GM18519 (cell line): Measurements from ENCODE around the gene LIPK.

Experiments
- ATAC-seq: cut with Tn5 transposase; IDR thresholded peaks from one replicate; pipeline ENCODE4 v1.9.1; 2021; ENCODE audit warnings: mild to moderate bottlenecking, moderate library complexity; ENCODE audit not compliant: unreplicated experiment, low FRiP score

LIPK gene

GRCh38 chr10:88781206-88781605 is 75.2 kb downstream of the LIPK start:
- no peak for ATAC-seq

- ATAC-seq = no peak
Observed at GRCh38 chr10:88782222-88782621, 76.2 kb downstream of the LIPK start.

GRCh38 chr10:88783724-88784123 is 77.7 kb downstream of the LIPK start:
- ATAC-seq = no peak

- no peak for ATAC-seq
Observed at GRCh38 chr10:88786032-88786770, 80.2 kb downstream of the LIPK start.

GRCh38 chr10:88787463-88787862 is 81.4 kb downstream of the LIPK start:
- no peak for ATAC-seq

- ATAC-seq = no peak
Observed at GRCh38 chr10:88788924-88789323, 82.9 kb downstream of the LIPK start.

GRCh38 chr10:88791924-88792323 is 85.9 kb downstream of the LIPK start:
- ATAC-seq = no peak

- ATAC-seq = no peak
Observed at GRCh38 chr10:88792661-88793060, 86.6 kb downstream of the LIPK start.

- no peak for ATAC-seq
Observed at GRCh38 chr10:88793712-88794299, 87.8 kb downstream of the LIPK start.

- no peak for ATAC-seq
Observed at GRCh38 chr10:88794731-88795130, 88.7 kb downstream of the LIPK start.

- ATAC-seq = no peak
Observed at GRCh38 chr10:88800152-88801125, 94.4 kb downstream of the LIPK start.
